ENCODE results near the gene CTAGE6. TPM values are rescaled to one million over a fixed set of nuclear protein-coding genes. Genes with fewer than 3 reads are reported as not detected.

The CTAGE6 gene, protein sequence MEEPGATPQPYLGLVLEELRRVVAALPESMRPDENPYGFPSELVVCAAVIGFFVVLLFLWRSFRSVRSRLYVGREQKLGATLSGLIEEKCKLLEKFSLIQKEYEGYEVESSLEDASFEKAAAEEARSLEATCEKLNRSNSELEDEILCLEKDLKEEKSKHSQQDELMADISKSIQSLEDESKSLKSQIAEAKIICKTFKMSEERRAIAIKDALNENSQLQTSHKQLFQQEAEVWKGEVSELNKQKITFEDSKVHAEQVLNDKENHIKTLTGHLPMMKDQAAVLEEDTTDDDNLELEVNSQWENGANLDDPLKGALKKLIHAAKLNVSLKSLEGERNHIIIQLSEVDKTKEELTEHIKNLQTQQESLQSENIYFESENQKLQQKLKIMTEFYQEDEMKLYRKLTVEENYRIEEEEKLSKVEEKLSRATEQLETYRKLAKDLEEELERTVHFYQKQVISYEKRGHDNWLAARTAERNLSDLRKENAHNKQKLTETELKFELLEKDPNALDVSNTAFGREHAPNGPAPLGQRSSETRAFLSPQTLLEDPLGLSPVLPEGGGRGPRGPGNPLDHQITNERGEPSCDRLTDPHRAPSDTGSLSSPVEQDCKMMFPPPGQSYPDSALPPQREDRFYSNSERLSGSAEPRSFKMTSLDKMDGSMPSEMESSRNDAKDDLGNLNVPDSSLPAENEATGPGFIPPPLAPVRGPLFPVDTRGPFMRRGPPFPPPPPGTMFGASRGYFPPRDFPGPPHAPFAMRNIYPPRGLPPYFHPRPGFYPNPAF
- total RNA-seq, result 0.12 and 0.44 TPM in 2 replicates

DNA sequence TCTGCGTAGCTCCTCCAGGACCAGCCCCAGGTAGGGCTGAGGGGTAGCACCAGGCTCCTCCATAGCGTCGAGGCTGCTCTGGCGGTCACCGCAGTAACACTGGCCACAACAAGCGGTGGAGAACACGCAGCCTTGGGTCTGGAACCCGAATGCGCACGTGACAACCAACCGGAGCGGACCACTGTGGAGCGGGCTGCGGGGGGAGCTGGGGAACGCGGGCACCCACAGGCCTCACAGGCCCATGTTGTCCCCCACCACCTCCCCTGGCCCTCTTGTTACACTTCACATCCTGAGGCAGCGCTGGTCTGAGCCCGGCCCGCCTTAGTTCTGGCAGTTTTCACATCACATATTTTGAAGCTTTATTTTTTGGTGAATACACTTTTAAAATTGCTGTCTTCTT, at the start of gene CTAGE6:
CTAGE6 (minus strand) TSS at position 101 of the 400 bp plus-strand sequence; CDS start at position 63, 38 bp downstream.

Other genes with a start within 250 kb of the CTAGE6 start
- 0.75 TPM in 1 of 2 replicates, not detected in the other for gene CTAGE15, start 185.9 kb downstream of the CTAGE6 start, total RNA-seq
- 1.4 and 1.9 TPM in 2 replicates for gene TCAF2, start 136.7 kb downstream of the CTAGE6 start, total RNA-seq
- gene TCAF1, start 144.5 kb upstream of the CTAGE6 start, total RNA-seq, result 63.2 and 68.2 TPM in 2 replicates
- gene OR2F2, start 177.5 kb upstream of the CTAGE6 start, total RNA-seq, result not detected in 2 replicates
- under 0.01 TPM in 1 of 2 replicates, not detected in the other for gene OR2F1, start 197.1 kb upstream of the CTAGE6 start, total RNA-seq
- gene OR6B1, start 242.6 kb upstream of the CTAGE6 start, total RNA-seq, result under 0.01 TPM in 1 of 2 replicates, not detected in the other

All from uterine smooth muscle cell (primary cell).